Activated CD8-positive, alpha-beta memory T cell treated with anti-CD3 and anti-CD28 coated beads, Interleukin-2, amount 10 ng/mL, durations not matched to agents 7 days and 5 days (primary cell): ENCODE results near the gene SLC23A2. TPM values are rescaled to one million over a fixed set of nuclear protein-coding genes. Genes with fewer than 3 reads are reported as not detected.

Experiments
- ATAC-seq: fragments of 150-1000 bp; cut with Tn5 transposase; one replicate; pipeline ENCODE4 v1.10.0; 2021; ENCODE audit warnings: moderate library complexity
- CTCF ChIA-PET: fragments of 350-600 bp; sonication (Branson Sonifier 250); formaldehyde crosslinking; loops from one replicate; lab custom pipeline; 2021; ENCODE audit warnings: antibody characterized with exemption; lab: Charles Lee
- DNase-seq: peaks from one replicate; pipeline ENCODE4 v3.0.0-alpha.2; 2020
- H3K27ac Mint-ChIP-seq: one replicate; pipeline ENCODE4 v1.8.0; 2021; ENCODE audit warnings: mild to moderate bottlenecking, mixed read lengths
- H3K27me3 Mint-ChIP-seq: one replicate; pipeline ENCODE4 v1.8.0; 2021; ENCODE audit warnings: mixed read lengths
- H3K36me3 Mint-ChIP-seq: one replicate; pipeline ENCODE4 v1.8.0; 2021; ENCODE audit warnings: mild to moderate bottlenecking, mixed read lengths
- H3K4me1 Mint-ChIP-seq: one replicate; pipeline ENCODE4 v1.8.0; 2021; ENCODE audit warnings: mixed read lengths
- H3K4me3 Mint-ChIP-seq: one replicate; pipeline ENCODE4 v1.8.0; 2021; ENCODE audit warnings: mild to moderate bottlenecking, moderate library complexity, mixed read lengths
- H3K9me3 Mint-ChIP-seq: one replicate; pipeline ENCODE4 v1.8.0; 2022; ENCODE audit warnings: low read depth, mixed read lengths
- total RNA-seq, 2 experiments: library from RNA; stranded (reverse); gene quantifications; one replicate each; pipeline ENCODE4 v1.2.3, GENCODE V29; 2021

The SLC23A2 gene
- total RNA-seq, 2 experiments from 2014 or later = 16.1 to 16.5 TPM

DNA sequence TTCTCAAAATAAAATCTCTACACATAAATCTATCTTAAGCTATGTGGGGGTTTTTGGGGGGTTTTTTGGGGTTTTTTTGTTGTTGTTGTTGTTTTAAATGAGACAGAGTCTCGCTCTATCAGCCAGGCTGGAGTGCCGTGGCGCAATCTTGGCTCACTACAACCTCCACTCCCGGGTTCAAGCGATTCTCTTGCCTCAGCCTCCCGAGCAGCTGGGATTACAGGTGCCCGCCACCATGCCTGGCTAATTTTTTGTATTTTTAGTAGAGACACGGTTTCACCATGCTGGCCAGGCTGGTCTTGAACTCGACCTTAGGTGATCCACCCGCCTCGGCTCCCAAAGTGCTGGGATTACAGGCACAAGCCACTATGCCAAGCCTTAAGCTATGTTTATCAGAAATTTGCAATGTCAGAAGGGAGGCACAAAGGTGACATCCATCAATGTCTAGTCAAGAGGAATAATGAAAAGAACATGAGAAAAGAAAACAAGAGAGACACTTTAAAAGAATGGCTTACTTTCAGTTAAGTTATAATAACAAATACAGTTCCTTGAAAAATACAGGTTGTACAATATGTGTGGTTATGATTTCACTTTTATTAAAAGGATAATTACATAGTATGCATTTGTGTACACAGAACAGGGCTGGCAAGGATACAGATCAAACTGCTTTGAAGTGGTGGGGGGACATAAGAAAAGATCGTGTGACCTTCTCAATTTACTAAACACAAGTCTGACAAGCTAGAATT is 28.6 kb downstream of the SLC23A2 start:
- Mint-ChIP-seq H3K4me1 (peaks cover 19% of the 10 kb centered on the region), H3K36me3 (peaks cover 7% of the 10 kb centered on the region), H3K9me3 (no peaks in the 10 kb centered on the region), H3K4me3 (peak overlapping the region; percentile 56), H3K27me3 (no peaks in the 10 kb centered on the region), H3K27ac (peak overlapping the region; percentile 76)
- DNase-seq = no peak
- CTCF ChIA-PET = interaction anchor here (0.9 to 1.4 kb wide), 5 partner anchors 9 to 129 kb away, joined by 3 read pairs; no protein-coding TSS in a partner anchor
- ATAC-seq = no peak

GRCh38 chr20:4971064-4971463 is 30.2 kb downstream of the SLC23A2 start:
- DNase-seq (no peak), ATAC-seq (no peak)
- H3K4me1 Mint-ChIP-seq = peaks cover 19% of the 10 kb centered on the region
- H3K36me3 Mint-ChIP-seq = peaks cover 7% of the 10 kb centered on the region
- H3K4me3 Mint-ChIP-seq = no peak overlapping the region
- CTCF ChIA-PET = no interaction called here
- no peaks in the 10 kb centered on the region for H3K9me3 Mint-ChIP-seq
- no peaks in the 10 kb centered on the region for H3K27me3 Mint-ChIP-seq
- H3K27ac Mint-ChIP-seq = no peak overlapping the region

GRCh38 chr20:4967752-4968477 is 33.4 kb downstream of the SLC23A2 start:
- DNase-seq (no peak), ATAC-seq (no peak)
- Mint-ChIP-seq H3K4me3 (no peak overlapping the region), H3K4me1 (peaks cover 5% of the 10 kb centered on the region), H3K9me3 (no peaks in the 10 kb centered on the region), H3K27ac (no peak overlapping the region), H3K27me3 (no peaks in the 10 kb centered on the region), H3K36me3 (peaks cover 7% of the 10 kb centered on the region)
- CTCF ChIA-PET = interaction anchor here (1.0 to 3.1 kb wide), 2 partner anchors 133 to 188 kb away, joined by 3 to 14 read pairs; no protein-coding TSS in a partner anchor

DNA sequence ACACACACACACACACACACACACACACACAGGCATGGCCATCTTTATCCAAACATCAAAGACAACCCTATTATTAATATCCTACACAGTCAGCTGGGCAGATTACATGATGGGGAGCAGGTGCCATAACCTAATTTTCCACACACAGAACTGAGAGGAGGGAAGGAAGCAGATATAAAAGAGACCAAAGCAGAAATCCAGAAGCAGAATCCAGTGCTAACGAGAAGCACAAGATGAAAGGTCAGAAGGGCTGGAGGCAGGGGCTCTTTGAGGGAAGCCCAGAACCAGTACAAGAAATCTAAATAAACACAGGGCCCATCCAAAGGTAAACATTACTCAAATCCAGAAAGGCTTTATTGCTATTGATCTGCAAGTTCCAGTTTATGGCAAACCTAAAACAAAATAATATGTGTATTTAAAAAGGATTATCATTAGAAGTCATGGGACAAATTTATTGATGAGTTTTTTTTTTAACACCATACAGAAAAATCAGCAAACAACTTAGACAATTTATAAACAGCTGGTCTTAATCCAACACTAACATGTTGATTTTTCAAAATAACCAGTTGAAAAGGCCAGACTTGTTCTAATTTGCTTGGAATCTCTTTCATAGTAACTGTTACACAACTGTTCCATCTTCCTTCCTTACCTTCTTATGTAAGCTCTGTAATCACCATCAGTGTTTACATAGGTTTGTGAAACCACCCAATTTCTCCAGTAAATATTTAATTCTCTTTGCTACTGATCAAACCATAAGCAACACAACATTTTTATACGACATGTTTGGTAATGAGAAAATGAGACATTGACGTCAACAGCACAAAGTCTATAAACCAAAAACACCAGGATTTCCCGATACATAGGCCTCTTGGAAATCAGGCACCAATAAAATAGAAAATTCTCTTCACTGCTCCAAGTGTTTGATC is 34.2 kb downstream of the SLC23A2 start:
- no peak for DNase-seq
- H3K9me3 Mint-ChIP-seq = no peaks in the 10 kb centered on the region
- CTCF ChIA-PET = interaction anchor here (0.7 to 3.1 kb wide), 3 partner anchors 14 to 134 kb away, joined by 3 to 14 read pairs (median 3); no protein-coding TSS in a partner anchor
- no peak overlapping the region for H3K27ac Mint-ChIP-seq
- ATAC-seq = no peak
- no peaks in the 10 kb centered on the region for H3K27me3 Mint-ChIP-seq
- H3K36me3 Mint-ChIP-seq = peaks cover 10% of the 10 kb centered on the region
- peaks cover 7% of the 10 kb centered on the region for H3K4me1 Mint-ChIP-seq
- H3K4me3 Mint-ChIP-seq = no peak overlapping the region

DNA sequence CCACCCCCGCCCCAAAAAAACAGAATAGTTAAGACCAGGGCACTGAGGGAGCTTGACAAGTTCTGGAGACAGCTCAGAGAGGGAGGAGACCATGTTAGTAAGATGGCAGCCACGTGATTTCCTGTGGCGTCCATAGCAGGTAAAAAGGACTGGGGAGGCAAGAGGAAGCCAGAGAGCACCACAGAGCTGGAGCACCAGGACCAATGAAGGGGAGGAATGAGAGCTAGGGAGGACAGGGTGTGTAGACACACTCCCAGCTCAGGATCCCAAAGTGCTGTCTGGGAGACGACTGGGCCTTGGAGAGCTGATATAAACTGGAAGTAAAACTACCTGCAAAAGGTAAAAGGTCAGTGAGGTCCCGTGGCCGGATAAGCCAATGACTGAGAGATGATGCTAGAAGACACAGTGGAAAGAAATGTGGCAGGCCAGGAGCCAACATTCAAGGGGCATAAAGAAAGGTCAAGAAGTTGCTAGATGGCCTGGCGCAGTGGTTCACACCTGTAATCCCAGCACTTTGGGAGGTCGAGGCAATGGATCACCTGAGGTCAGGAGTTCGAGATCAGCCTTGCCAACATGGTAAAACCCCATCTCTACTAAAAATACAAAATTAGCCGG is 39.0 kb downstream of the SLC23A2 start:
- H3K4me1 Mint-ChIP-seq = peaks cover 20% of the 10 kb centered on the region
- peak overlapping the region; percentile 28 for H3K4me3 Mint-ChIP-seq
- ATAC-seq (peak; percentile 86), DNase-seq (peak; percentile 73)
- H3K36me3 Mint-ChIP-seq = peaks cover 3% of the 10 kb centered on the region
- H3K27me3 Mint-ChIP-seq = no peaks in the 10 kb centered on the region
- peak overlapping the region; percentile 82 for H3K27ac Mint-ChIP-seq
- H3K9me3 Mint-ChIP-seq = no peaks in the 10 kb centered on the region
- CTCF ChIA-PET = interaction anchor here (0.9 to 1.9 kb wide), 5 partner anchors 10 to 139 kb away, joined by 3 to 10 read pairs (median 3); no protein-coding TSS in a partner anchor

DNA sequence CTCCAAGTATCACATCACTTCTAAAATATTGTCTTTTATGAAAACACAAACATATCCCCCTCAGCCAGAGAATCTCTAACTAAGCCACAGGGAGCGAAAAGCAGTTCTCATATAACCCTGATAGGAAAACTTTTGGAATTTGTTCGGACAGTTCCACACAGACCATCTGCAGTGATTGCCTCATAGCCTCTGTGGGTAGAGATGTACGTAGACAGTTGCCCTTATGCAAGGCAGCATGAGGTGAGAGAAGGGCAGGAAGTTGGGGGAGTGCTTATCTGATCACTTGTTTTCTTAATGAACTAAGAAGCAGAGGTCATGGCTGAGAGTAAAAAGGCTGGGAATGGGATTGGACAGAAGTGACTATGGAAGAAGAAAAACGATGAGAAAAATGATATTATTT is 39.6 kb downstream of the SLC23A2 start:
- Mint-ChIP-seq H3K9me3 (no peaks in the 10 kb centered on the region), H3K36me3 (peaks cover 3% of the 10 kb centered on the region), H3K27me3 (no peaks in the 10 kb centered on the region), H3K27ac (peak overlapping the region; percentile 82), H3K4me3 (peak overlapping the region; percentile 20), H3K4me1 (peaks cover 20% of the 10 kb centered on the region)
- CTCF ChIA-PET = interaction anchor here (0.9 to 1.9 kb wide), 5 partner anchors 11 to 140 kb away, joined by 3 to 10 read pairs (median 3); no protein-coding TSS in a partner anchor
- ATAC-seq (peak; percentile 82), DNase-seq (peak; percentile 53)

GRCh38 chr20:4959592-4959991 is 41.7 kb downstream of the SLC23A2 start:
- Mint-ChIP-seq H3K9me3 (no peaks in the 10 kb centered on the region), H3K27me3 (no peaks in the 10 kb centered on the region), H3K36me3 (peaks cover 3% of the 10 kb centered on the region), H3K4me3 (no peak overlapping the region), H3K4me1 (peaks cover 23% of the 10 kb centered on the region), H3K27ac (no peak overlapping the region)
- ATAC-seq (no peak), DNase-seq (no peak)
- CTCF ChIA-PET = no interaction called here

DNA sequence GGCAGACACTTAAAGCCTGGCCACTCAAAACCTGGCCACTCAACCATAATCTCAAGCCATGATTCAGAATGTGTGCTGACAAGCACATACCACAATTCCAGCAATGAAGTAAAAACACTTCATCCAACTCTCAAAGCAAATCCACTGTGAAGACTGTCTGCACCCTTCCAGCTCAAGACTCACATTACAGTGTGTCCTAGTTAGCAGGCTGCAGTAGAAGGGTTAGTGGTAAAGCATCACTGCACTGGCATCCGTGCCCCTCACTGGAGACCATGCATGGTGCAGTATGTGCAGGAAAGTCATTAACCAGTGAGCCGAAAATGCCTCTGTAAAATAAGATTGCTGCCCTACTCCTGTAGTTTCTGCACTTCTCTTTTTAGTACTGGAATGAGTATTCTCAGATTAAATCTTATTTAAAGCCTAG is 43.4 kb downstream of the SLC23A2 start:
- Mint-ChIP-seq H3K27me3 (no peaks in the 10 kb centered on the region), H3K4me3 (no peak overlapping the region), H3K9me3 (no peaks in the 10 kb centered on the region), H3K36me3 (peaks cover 3% of the 10 kb centered on the region), H3K4me1 (peaks cover 21% of the 10 kb centered on the region), H3K27ac (no peak overlapping the region)
- CTCF ChIA-PET = interaction anchor here (0.7 to 2.4 kb wide), 5 partner anchors 9 to 380 kb away, joined by 3 to 16 read pairs (median 4); no protein-coding TSS in a partner anchor
- DNase-seq (no peak), ATAC-seq (no peak)

DNA sequence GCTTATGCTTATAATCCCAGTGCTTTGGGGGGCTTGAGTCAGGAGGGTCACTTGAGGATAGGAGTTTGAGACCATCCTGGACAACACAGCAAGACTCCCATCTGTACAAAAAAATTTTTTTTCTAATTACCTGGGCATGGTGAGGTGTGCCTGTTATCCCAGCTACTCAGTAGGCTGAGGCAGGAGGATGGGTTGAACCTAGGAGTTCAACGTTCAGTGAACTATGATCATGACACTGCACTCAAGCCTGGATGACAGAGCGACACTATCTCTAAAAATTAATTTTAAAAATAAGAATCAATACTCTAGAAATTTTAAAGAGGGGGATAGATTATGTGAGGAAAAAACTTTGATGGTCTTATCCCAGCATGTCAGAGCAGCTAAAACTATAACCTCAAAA is 44.1 kb downstream of the SLC23A2 start:
- no peak overlapping the region for H3K27ac Mint-ChIP-seq
- DNase-seq (no peak), ATAC-seq (no peak)
- no peaks in the 10 kb centered on the region for H3K27me3 Mint-ChIP-seq
- peaks cover 4% of the 10 kb centered on the region for H3K36me3 Mint-ChIP-seq
- CTCF ChIA-PET = interaction anchor here (0.7 to 2.4 kb wide), 3 partner anchors 144 to 379 kb away, joined by 4 to 16 read pairs (median 7); no protein-coding TSS in a partner anchor
- peaks cover 17% of the 10 kb centered on the region for H3K4me1 Mint-ChIP-seq
- peaks cover 3% of the 10 kb centered on the region for H3K9me3 Mint-ChIP-seq
- H3K4me3 Mint-ChIP-seq = no peak overlapping the region

- Mint-ChIP-seq H3K27me3 (no peaks in the 10 kb centered on the region), H3K36me3 (peaks cover 5% of the 10 kb centered on the region), H3K4me1 (peaks cover 8% of the 10 kb centered on the region), H3K27ac (no peak overlapping the region), H3K4me3 (no peak overlapping the region), H3K9me3 (peaks cover 5% of the 10 kb centered on the region)
- CTCF ChIA-PET = interaction anchor here (0.6 to 2.7 kb wide), 28 partner anchors 9 to 350 kb away, joined by 3 to 20 read pairs (median 4); no protein-coding TSS in a partner anchor
- no peak for DNase-seq
- peak; percentile 81 for ATAC-seq
Measured at GRCh38 chr20:4956200-4956810, 45.0 kb downstream of the SLC23A2 start.

- Mint-ChIP-seq H3K4me3 (no peak overlapping the region), H3K27me3 (no peaks in the 10 kb centered on the region), H3K4me1 (peaks cover 18% of the 10 kb centered on the region), H3K36me3 (peaks cover 5% of the 10 kb centered on the region), H3K27ac (no peak overlapping the region), H3K9me3 (peaks cover 5% of the 10 kb centered on the region)
- CTCF ChIA-PET = interaction anchor here (0.6 to 2.7 kb wide), 6 partner anchors 63 to 337 kb away, joined by 3 to 20 read pairs (median 3); no protein-coding TSS in a partner anchor
- ATAC-seq = no peak
- DNase-seq = no peak
Measured at GRCh38 chr20:4953881-4954280, 47.4 kb downstream of the SLC23A2 start.

GRCh38 chr20:4952229-4952628 is 49.1 kb downstream of the SLC23A2 start:
- H3K27ac Mint-ChIP-seq = no peak overlapping the region

More at GRCh38 chr20:4952229-4952628, 49.1 kb downstream of the SLC23A2 start:
- DNase-seq = no peak
- H3K4me3 Mint-ChIP-seq = no peak overlapping the region
- peaks cover 18% of the 10 kb centered on the region for H3K4me1 Mint-ChIP-seq
- no peak for ATAC-seq
- H3K9me3 Mint-ChIP-seq = peaks cover 5% of the 10 kb centered on the region
- H3K36me3 Mint-ChIP-seq = peaks cover 6% of the 10 kb centered on the region
- no peaks in the 10 kb centered on the region for H3K27me3 Mint-ChIP-seq
- CTCF ChIA-PET = interaction anchor here (0.7 to 0.8 kb wide), 2 partner anchors 149 to 963 kb away, joined by 3 to 5 read pairs; no protein-coding TSS in a partner anchor
